Activated T-helper 1 cell treated with anti-CD3 and anti-CD28 coated beads, Interleukin-2, amount 50 U/mL, for 16 hours (primary cell): ENCODE data around the gene SPDYC.
A peak's percentile ranks its signal among the peaks of the same experiment; 100 is the strongest.

ENCODE experiments used
- DNase-seq, 2 donors: peaks; one replicate each; pipeline ENCODE4 v3.0.0-alpha.2; 2020; ENCODE audit warnings: low read depth in 1 of 2, low spot score in 1 of 2

Gene SPDYC, protein sequence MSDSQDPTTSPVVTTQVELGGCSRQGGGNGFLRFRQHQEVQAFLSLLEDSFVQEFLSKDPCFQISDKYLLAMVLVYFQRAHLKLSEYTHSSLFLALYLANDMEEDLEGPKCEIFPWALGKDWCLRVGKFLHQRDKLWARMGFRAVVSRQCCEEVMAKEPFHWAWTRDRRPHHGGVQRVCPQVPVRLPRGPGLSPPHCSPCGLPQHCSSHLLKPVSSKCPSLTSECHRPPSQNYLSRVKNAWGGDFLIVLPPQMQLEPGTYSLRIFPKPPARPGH

DNA sequence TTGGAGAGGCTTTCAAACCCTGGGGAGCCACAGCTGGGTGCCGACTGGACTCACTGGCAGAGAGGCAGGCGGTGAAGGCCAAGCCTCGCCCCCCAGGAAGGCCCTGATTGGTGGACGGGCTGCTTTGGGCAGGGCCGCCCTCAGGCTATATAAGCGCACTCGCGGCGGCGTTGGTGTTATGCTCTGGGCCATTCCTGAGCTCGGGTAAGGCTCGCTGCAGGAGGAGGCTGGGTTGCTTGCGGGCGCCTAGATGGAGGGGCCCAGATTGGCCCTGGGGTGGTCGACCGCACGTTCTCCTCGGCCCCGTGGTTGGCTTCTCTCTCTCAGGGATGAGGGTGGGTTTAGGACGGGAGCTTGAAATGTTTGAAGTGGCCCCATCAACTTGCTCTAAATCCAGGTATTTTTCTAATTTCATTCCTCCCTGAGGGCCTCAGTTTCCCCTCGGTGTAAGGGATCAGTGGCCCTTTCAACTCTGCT is at the start of gene SPDYC:
Gene SPDYC, plus strand, starts transcription at position 176 of the 477 bp plus-strand sequence. CDS start 1,125 bp downstream, outside the sequence.
- no peak for DNase-seq

DNA sequence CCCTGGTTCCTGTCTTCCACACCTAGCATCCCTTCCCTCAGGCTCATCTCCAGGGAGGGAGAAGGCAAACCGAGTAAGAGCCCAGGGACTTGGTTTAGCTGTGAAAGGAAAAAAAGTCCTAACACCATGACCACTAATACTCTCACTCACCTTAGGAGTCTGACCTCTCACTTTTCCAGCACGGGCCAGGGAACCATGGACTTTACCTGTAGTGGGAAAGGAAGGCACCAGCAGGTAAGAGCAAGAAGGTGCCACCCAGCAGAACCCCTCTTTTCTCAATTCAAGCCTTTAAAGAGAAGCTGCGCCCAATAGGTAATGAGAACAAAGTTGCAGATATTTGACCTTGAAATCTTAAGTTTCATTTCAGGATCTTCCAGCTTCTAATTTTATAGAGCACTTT is 49.2 kb upstream of the SPDYC start:
- DNase-seq, result no peak

DNA sequence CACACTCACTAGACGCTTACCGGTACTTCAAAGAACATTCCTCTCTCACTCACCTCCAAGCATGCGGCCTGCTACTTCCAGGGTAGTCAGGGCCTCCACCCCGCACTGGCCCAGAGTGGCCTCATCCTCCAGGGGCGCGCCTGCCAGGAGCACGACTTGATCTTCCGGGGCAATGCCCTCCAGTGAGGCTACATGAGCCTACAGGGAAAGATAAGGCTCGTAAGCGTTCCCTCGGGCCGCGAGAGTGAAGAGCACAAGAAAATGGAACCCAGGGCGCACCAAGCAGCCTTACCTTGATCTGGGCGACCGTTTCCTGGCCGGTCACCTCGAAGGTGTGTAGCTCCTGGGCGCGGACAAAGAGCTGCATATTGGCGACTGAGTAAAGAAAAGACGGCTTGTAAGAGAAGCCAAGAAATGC is 48.6 kb upstream of the SPDYC start:
- DNase-seq, result no peak

DNA sequence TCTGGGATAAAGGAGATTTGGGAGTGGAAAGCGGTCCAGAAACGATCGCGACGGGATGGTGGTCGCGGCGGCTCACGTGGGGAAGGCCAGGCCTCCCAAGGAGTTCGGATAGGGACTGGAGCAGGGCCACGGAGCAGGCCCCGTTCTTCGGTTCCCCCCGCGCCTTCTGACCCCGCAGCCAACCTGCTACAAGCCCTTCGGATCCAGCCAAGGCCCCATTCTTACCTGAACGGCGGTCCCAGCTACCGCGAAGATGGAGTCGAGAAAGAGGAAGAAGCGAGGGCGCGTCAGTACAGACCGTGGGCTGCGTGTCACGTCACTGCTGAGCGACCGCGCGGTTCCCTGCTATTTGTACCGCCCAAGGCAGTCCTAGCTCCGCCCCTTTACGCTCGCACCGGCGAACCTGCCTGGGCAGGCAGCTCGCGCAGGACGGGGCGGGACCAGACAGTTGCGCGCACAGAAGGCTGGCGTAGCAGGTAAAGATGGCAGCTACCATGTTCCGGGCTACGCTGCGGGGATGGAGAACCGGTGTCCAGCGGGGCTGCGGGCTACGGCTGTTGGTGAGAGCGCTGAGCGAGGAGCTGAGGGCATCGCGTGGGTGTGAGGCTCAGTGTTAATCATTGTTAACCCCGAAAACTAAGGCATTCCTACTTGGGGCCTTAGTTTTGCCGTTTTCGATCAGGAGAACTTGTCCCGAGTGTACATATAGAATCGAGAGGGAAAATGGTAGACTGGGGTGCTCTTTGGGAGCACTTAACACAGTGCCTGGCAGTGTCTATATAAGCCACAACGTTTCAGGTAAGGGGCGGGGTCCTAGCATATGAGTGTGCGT is 48.0 kb upstream of the SPDYC start, which contains the start of the genes FAU and MRPL49:
Gene FAU, minus strand, starts transcription at position 270 of the 832 bp plus-strand sequence. CDS start 321 bp downstream, outside the sequence.
Gene MRPL49, plus strand, starts transcription at position 457 of the 832 bp plus-strand sequence. Its CDS starts 26 bp downstream, at position 483.
- DNase-seq, result peak; percentile 98

DNA sequence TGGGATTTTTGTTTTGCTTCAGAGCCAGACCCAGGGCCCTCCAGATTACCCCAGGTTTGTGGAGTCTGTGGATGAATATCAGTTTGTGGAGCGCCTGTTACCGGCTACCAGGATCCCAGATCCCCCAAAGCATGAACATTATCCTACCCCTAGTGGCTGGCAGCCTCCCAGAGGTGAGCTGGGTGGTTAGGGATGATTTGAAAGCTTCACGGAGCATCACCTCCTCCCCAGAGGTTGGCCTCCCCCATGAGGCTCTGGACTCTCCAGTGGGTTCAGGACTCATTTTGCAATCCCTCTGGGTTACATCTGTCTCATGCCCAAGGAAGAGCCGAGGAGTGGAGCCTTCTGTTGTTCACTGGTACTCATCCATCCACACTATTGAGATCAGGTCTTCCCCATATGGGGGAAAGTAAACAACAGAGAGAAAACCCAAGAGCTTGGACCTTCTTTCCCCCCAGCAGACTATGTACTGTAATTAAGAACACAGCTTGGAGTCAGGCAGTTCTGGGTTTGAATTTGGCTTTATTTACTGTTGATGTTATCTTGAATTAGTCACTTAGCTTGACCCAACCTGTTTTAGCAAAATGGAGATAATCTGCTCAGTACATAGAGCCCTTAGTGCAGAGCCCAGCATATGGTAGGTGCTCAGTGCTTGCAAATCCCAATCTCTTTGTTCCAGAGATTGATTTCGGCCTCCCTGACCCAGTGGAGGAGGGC is 45.4 kb upstream of the SPDYC start:
- no peak for DNase-seq

DNA sequence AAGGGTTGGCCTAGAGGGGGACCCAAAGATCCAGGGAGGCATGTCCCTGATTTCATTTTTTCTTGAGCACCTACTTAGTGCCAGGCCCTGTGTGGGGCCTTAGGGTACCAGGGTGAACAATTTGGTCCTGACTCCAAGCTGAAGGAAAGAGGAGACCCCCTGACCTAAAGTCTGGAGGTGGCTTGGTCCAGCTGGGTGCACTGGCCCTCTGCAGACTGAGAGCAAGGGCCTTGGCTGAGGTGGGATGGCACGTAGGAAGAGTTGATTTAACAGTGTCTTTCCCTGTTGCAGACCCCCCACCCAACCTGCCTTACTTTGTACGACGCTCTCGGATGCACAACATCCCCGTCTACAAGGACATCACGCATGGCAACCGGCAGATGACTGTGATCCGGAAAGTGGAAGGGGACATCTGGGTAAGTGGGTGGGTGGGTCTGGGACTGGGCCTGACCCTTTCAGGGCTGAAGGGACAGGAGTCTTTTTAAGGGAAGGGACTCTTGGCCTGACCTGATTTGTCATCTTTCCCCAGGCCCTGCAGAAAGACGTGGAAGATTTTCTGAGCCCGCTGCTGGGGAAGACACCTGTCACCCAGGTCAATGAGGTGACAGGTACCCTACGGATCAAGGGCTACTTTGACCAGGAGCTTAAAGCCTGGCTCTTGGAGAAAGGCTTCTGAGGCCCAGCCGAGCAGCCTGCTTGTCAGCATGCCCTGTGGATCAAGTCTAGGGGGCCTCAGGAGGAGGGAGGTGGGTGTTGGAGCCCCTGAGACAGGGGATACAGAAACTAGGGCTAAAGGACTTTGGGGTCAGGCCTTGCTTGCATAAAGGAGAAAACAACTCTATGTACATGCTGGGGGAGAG is 44.6 kb upstream of the SPDYC start:
- DNase-seq, result no peak

DNA sequence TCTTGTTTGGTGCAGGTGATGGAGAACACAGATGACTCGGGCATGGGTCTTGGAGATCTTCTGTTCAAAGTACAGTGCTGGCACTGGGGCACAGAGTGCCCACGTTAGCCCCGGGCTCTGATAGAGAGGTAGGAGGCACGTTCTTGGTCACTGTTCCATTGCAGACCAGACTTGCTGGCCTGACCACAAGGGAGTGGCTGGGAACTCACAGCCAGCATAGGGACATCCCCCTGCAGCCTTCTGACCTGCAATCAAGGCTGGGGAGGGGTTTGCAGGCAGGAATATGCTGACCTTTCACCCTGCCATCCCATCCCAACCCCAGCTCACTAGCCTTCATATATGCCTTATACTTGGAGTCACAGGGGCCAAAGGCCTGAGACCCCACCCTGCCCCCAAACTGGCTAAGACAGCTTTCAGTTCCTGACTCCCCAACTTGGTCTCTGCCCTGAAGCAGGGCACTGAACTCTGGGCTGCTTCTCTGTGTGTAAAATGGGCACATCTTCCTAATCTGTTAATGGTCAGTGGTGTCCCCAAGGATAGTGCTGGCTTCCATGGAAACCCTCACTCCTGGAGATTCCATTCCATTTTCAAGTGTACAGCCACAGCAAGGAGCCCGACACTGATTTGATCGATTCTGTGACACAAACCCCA is 43.3 kb upstream of the SPDYC start:
- DNase-seq, result no peak

DNA sequence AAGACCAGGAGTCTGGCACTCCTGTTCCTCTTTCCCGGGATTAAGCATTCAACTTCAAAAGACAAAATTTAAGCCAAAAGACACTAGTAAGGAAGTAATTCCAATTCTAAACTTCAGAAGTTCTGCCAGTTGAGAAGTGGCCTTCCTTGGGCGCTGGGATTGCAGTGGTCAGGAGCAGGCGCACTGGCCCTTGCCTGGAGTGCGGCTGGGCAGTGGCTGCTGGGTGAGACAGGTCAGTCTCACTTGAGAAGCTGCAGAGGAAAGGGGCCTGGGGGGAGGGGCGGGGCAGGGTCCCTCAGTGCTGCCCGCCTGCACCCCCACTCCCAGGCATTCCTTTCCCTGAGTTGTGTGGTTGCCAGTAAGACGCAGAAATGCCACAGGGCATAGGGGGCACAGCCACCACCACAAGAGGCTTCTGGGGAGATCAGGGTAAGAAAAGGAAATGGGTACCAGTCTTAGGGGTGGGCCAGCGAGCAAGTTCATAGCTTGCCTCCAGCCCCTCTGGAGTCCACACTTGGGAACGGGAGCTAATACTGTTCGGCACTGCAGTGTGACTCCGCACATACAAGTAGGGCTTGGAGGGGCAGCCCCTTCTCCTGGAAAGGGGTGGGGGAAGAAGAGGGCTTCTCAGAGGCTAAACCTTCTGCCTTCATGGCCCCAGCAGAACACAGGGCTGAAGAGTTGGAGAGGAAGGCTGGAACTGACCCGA is 42.4 kb upstream of the SPDYC start:
- DNase-seq, result no peak

DNA sequence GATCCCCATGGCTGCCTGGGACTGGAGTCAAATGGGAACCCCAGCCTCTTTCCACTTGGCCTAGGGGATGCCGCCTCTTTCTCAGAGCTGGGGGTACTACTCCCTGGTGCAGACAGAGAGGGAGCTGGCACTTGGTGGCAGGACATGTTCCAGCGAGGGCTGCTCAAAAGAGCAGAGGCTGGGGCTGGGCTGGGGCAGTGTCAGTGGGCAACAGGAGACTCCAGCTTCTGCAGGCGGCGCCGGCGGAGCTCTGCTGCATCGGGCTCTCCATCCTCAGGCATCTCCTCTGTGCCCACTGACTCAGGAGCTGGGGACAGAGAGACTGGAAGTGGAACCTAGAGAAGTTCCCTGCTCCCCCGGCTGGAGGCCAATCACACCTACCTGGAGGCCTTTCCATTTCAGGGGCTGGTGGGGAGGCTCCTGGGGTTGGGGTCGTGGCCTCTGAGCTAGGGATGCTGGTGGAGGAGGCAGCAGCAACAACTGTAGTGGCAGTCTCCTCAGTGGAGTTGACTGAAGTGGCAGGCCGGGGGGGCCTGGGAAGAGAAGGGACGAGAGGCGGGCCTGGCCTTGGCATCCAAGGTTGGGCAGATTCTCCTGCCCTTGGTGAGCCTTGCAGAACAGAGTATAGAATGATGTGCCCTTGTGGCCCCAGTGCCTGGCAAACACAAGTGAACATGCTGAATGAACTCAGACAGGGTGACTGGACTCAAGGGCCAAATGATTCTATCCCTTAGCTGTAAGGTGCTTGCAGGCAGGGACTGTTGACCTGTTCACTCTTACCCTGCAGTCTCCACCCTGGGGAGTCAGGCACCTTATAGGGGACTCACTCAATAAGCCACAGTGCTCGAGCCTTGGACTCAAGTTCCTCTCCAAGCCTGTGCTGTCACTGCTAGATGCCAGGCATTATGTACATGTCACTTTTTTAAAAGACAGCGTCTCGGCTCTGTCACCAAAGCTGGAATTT is 41.6 kb upstream of the SPDYC start:
- no peak for DNase-seq

DNA sequence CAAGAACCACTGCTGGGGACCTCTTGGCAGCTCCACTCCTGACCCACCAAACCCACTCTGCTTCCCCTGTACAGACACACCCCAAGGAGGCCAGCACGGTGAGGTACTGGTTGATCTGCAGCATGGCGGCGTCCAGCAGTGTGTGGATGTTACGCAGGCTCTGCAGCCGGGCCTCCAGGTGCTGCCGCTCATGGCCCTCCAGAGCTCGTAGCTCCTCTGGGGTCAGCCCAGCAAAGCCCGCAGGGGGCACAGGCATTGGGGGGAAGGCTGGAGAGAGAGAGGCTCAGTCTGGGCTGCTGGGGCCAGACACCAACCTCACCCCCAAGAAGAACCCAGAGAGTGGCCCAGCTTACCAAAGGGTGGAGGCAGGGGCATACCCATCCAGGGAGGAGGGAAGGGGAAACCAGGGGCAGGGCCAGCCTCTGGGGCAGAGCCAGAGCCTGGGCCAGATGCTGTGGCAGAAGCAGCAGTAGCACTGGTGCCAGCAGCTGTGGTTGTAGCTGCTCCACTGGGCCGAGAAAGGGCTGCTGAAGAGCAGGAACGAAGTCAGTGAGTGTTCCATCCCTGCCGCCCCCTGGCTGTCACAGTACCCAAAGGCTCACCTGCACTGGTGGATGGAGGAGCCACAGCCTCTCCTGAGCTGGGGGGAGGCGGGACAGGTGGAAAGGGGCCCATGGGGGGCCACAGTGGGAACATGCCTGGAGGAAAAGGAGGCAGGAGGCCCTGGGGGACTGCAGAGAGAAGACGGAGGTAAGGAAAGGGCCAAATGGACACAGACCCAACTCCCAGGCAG is 40.2 kb upstream of the SPDYC start:
- DNase-seq, result no peak

DNA sequence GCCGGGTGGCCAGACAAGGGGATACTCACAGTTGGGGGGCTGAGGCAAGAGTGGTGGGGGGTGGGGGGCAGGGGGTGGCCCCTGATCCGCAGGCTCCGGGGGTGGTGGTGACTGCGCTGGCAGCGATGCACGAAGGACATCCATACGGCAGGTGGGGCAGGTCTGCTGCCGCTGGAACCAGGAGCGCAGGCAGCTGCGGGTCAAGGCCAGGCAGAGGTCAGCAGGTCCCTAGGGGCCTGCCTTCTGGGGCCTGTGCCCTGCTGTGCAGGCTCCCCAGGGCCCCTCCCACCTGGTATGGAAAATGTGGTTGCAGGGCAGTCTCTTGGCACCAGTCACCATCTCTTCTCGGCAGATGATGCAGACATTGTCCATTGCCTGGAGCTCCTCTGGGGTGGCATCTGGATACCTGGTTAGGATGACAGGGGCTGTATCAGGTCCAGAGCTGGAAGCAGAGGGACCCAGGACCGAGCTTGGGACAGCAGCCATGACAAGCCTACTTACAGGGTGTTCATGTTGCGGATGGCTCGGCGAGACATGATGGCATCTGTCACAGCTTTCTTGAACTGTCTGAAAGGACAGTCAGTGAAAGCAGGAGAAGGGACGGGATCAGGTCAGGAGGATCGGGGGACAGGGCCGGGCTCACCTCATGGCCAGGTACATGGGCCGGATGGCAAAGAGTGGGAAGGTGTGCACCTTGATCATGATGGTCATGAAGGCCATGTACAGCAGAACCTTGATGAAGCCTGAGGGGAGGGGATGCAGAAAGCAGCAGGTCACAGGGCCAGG is 39.2 kb upstream of the SPDYC start:
- DNase-seq, result no peak

DNA sequence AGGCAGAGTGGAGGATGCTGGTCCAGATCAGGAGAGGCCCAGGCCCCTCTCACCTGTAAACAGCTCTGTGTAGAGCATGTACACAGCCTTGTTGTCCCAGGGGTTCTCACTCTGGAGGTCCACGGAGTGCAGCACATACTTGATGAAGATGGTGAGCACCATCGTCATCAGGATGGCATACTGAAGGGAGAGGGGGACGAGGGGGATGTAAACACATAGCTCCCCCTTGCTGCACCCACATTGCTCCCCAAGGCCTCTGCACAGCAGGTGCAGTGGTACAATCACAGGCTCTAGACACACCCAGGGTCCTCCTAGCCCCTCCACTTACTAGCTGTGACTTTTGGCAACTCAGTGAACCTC is 38.6 kb upstream of the SPDYC start:
- no peak for DNase-seq

DNA sequence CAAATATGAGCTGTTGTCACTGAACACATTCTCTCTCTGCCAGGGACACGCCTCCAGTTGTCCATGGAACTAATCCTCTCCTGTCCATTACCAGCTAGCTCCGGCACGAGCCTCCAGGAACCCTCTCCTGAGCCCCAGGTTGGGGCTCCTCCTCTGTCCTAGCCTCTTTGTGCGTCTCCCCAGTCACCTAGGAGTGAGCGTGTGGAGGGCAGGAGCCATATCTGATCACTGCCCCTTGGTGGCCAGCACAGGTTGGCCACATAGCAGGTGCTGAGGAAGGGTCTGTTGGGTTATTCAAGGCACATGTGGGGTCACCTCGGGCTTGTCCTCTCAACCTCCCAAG is 38.2 kb upstream of the SPDYC start:
- DNase-seq, result no peak

DNA sequence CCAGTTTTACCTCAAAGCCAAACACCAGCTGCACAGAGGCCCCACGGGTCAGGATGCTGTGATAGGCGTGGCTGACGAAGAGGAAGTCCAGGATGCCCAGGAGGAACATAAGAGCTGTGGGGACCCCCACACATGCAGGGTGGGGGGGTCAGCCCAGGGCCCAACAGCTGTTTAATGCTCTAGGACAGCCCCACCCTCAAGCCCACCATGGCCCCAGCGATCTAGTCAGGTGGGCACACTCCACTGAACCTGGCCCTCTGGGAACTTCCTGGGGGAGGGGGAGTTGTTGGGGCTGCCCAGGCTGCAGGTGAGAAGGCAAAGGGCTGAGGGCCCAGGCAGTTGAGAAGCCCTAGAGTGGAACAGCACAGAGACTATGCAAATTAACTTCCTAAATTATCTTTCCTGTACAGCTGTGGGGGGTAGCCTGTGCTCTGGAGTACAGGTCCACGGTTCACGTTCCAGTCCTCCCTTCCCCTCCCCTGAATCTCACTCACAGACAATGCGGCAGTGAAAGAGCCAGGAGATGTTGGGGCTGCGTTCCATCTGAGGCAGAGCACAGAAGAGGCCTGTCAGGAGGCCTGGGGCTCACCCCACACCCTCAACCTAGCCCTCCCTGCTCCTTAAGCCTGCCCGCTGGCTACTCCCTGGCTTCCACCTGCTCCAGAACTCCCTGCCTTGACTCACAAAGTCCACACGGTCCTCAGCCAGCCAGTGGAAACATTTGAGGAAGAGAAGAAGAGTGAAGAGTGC is 37.6 kb upstream of the SPDYC start:
- DNase-seq, result no peak

DNA sequence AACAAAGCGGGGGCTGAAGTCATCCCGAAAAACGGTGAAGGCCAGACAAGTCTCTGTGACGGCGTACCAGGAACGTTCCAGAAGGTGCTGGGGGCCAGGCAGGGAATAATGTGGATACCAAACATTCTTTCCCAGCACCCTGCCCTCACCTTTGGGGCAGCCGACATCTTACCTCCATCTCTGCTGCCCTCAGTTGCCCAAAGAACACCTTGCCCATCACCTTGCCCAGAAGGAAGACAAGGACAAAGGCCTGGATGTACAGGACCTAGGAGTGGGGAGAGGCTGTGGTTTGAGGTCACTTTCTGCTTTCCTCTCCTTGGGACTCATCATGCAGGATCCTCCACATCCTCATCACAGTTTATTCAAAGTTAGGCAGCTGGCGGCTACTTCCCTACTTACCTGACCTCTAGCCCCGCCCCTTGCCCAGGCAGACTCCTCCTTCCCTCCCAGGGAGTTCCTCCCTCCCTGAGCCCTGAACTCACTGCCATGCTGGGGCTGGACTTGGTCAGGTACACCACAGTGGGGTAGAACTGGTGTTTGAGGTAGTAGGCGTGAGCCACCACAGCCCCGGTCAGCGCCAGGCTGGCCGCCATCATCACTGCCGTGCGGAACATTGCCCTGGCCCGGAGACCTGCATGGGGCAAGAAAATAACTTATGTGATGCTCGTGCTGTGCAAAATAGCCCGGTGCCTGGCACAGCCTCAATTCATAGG is 36.9 kb upstream of the SPDYC start:
- no peak for DNase-seq

DNA sequence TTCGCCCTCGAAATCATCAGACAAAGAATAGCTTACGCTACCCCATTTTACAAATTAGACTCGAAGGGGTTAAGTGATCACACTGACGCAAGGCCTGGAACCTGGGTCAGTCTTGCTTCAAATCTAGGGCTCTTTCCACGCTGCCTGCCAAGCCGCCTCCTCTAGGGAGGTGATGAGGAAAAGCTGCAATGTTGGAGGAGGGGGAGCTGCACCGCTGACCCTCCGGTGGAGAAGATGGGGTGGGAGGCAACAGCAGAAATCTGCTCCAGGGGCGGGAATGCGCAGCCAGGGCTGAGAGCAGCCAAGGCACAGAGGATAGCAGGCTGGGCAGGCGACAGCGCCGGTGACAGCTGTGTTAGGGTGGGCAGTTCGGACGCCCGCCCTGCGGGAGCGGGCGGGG is 36.3 kb upstream of the SPDYC start:
- DNase-seq, result no peak
